PFSK-1 (cell line): ENCODE measurements around the gene KCNG3.

Experiments used
- FOXP2 ChIP-seq: optimal IDR thresholded peaks from 2 replicates; pipeline ENCODE3; 2011; ENCODE audit warnings: borderline replicate concordance, control low read depth, inconsistent platforms; ENCODE audit not compliant: insufficient read depth; ENCODE audit errors: extremely low read length, extremely low read depth
- POLR2AphosphoS5 ChIP-seq: IDR thresholded peaks from 2 replicates; pipeline ENCODE4 v1.6.1; 2012; ENCODE audit warnings: low read depth, mild to moderate bottlenecking, control low read depth, low read length, moderate library complexity
- SIN3A ChIP-seq: IDR thresholded peaks from 2 replicates; pipeline ENCODE4 v1.6.1; 2012; ENCODE audit warnings: mild to moderate bottlenecking, low read length, moderate library complexity, borderline replicate concordance; ENCODE audit not compliant: insufficient read depth
- TAF1 ChIP-seq: IDR thresholded peaks from 2 replicates; pipeline ENCODE4 v1.6.1; 2012; ENCODE audit warnings: low read length, control low read depth, borderline replicate concordance; ENCODE audit not compliant: insufficient read depth
- TF ChIP-seq, protein P1 (sequence below), 2 experiments: IDR thresholded peaks; 2 replicates each; pipeline versions ENCODE4 v1.6.1 to v1.8.0; 2011 to 2012; ENCODE audit warnings: low read depth in 2 of 2, low read length in 2 of 2, control low read depth in 1 of 2, inconsistent platforms in 1 of 2, mild to moderate bottlenecking in 1 of 2, moderate library complexity in 1 of 2; ENCODE audit not compliant: insufficient read depth in 1 of 2

Gene KCNG3

DNA sequence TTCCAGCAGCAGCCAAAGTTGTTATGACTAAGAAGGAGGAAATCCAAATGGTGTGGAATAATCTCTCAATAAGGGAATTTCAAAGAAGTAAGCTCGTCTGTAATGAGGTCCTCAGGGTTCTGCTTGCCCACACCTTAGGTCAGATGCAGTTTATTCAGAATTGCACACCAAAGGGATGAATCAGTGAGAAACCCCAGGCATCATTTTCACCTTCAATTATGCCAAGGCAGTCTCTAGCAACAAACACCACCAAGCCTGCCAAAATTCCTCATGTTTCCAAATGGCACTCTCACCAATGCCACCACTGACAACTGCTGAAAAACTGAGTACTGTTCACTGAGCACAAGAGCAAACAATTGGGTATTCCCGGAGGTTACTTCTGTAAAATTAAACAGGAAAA is 43.6 kb downstream of the KCNG3 start:
- TF ChIP-seq POLR2AphosphoS5 (no peak), FOXP2 (no peak), TAF1 (no peak), SIN3A (no peak)
- TF ChIP-seq, protein P1, sequence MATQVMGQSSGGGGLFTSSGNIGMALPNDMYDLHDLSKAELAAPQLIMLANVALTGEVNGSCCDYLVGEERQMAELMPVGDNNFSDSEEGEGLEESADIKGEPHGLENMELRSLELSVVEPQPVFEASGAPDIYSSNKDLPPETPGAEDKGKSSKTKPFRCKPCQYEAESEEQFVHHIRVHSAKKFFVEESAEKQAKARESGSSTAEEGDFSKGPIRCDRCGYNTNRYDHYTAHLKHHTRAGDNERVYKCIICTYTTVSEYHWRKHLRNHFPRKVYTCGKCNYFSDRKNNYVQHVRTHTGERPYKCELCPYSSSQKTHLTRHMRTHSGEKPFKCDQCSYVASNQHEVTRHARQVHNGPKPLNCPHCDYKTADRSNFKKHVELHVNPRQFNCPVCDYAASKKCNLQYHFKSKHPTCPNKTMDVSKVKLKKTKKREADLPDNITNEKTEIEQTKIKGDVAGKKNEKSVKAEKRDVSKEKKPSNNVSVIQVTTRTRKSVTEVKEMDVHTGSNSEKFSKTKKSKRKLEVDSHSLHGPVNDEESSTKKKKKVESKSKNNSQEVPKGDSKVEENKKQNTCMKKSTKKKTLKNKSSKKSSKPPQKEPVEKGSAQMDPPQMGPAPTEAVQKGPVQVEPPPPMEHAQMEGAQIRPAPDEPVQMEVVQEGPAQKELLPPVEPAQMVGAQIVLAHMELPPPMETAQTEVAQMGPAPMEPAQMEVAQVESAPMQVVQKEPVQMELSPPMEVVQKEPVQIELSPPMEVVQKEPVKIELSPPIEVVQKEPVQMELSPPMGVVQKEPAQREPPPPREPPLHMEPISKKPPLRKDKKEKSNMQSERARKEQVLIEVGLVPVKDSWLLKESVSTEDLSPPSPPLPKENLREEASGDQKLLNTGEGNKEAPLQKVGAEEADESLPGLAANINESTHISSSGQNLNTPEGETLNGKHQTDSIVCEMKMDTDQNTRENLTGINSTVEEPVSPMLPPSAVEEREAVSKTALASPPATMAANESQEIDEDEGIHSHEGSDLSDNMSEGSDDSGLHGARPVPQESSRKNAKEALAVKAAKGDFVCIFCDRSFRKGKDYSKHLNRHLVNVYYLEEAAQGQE (IDR thresholded peaks at IDR 0.05; ENCODE audit: insufficient read depth in 1 of 2, low read depth in 2 of 2, low read length in 2 of 2) = no peak

DNA sequence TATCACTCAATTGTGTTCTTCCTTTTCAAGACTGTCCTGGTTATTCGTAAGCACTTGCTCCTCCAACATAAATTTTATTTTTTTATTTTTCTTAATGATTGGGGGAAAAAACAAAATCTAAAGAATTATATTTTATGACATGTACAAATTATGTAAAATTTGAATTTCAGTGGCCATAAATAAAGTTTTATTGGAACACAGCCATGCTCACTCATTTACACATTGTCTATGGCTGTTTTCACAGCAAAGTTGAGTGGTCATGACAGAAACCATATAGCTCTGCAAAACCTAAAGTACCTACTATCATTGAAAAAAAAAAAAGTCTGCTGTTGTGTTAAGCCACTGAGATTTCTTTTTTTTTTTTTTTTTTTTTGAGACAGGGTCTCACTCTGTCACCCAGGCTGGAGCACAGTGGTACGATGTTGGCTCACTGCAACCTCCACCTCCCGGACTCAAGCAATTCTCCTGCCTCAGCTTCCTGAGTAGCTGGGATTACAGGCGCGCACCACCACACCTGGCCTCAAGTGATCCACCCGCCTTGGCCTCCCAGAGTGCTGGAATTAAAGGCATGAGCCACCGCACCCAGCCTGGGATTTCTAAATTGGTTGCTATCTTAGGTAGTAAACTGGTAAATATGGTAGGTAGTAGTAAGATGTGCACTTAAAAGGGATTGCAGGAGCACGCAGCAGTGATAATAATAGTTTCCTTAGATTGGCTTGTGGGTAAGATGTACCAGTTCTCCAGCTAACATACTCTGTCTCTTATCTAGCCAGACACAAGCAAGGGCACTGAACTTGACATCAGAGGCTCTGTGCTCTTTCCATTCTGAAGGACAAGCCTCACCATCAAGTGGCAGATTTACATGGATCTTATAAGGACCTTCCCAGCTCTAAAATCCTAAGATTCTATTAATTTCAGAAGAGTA is 44.4 kb downstream of the KCNG3 start:
- no peak for TF ChIP-seq SIN3A
- TF ChIP-seq, protein P1 (IDR thresholded peaks at IDR 0.05; ENCODE audit: insufficient read depth in 1 of 2, low read depth in 2 of 2, low read length in 2 of 2) = no peak
- TF ChIP-seq TAF1 = no peak
- TF ChIP-seq POLR2AphosphoS5 = no peak
- no peak for TF ChIP-seq FOXP2

DNA sequence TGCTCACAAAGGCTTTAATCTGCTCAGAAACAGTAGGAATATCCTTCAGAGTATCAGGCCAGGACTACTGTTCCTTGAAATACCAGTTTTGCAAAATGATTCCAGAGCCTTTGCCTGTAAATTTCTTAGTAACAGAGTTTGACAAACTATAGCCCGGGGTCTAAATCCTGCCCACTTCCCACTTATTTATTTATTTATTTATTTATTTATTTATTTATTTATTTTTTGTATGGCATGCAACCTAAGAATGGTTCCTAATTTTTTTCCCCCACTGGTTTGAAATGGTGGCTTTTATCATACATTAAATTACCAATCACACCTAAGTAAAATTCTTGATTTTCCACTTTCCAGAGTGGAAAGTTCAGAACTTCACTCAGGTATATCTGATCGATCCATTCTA is 45.6 kb downstream of the KCNG3 start:
- TF ChIP-seq TAF1 = no peak
- no peak for TF ChIP-seq POLR2AphosphoS5
- TF ChIP-seq, protein P1 (IDR thresholded peaks at IDR 0.05; ENCODE audit: insufficient read depth in 1 of 2, low read depth in 2 of 2, low read length in 2 of 2) = no peak
- TF ChIP-seq SIN3A = no peak
- TF ChIP-seq FOXP2 = no peak

DNA sequence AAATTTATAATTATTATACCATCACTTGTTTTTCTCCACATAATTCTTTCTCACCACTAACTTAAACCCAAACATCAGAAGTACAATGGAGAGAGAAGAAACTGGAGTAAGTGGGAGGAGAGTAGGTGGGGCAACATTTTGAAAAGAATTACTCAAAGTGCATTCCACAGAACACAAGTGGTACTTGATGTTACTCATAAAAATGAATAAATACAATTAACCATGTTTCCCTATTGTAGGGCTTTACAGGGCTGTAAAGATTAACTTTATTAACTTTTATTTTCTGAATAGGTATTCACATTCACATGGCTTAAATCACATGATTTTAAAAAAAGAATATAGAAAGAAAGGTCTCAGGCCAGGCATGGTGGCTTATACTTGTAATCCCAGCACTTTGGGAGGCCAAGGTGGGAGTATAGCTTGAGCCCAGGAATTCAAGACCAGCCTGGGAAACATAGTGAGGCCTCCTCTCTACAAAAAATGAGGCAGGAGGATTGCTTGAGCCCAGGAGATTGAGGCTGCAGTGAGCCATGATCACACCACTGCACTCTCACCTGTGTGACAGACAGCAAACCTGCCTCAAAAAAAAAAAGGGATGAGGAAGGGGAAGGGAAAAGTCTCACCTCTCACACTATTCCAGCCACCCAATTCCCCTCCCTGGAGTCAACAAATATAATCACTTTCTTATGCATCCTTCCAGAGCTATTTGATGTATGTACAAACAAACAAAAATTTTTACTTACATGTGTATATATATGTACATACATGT is 47.1 kb downstream of the KCNG3 start:
- TF ChIP-seq POLR2AphosphoS5 (no peak), SIN3A (no peak)

DNA sequence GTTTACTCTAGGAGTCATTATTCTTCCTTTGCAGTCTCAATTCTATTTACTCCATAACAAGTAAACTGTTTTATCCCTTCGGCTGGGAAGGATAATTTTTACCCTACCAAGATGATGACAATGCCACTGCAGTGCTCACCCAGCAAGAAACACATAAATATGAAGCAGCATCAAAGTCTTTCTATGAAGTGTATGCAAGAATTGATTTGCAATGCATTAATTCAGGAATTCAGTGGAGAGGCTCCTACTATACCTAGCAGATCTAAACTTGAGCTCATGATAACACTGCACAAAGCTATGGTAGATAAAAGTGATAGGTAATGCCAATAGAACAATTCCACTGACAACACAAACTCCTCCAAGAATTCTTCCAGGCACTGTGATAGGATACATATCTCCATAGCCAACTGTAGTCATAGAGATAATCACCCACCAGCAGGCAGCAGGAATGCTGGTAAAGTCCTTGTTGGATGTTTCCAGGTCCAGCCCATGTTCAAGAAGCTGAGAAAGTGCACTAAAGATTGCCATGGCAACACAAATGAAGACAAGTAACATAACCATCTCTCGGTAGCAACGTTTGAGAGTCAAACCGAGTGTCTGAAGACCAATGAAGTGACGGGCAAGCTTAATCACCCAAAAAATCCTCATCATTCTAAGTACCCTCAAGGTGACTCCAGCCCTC is 49.9 kb downstream of the KCNG3 start:
- TF ChIP-seq POLR2AphosphoS5 (no peak), FOXP2 (no peak), TAF1 (no peak)
